H9 (cell line): ENCODE measurements around the gene SH3RF3. TPM values are rescaled to one million over a fixed set of nuclear protein-coding genes. Genes with fewer than 3 reads are reported as not detected.
"Not testable (repeated sequence)": the region's sequence is repeated elsewhere in the genome, so short reads cannot be mapped to it uniquely, and the experiment has no call there.

Source experiments
- DNase-seq: peaks from one replicate; pipeline ENCODE4 v3.0.0-alpha.2; 2017
- H2AFZ ChIP-seq: one replicate; pipeline ENCODE4 v1.6.1; 2013; ENCODE audit warnings: mild to moderate bottlenecking, low read length, control low read depth, moderate library complexity
- H2AK5ac ChIP-seq: 2 replicates; pipeline ENCODE4 v1.6.1; 2013; ENCODE audit warnings: low read length, control low read depth, mixed read lengths; ENCODE audit not compliant: insufficient read length
- H2BK120ac ChIP-seq: one replicate; pipeline ENCODE4 v1.6.1; 2013; ENCODE audit warnings: low read depth, mild to moderate bottlenecking, low read length, control low read depth, inconsistent platforms; ENCODE audit not compliant: poor library complexity, severe bottlenecking
- H2BK12ac ChIP-seq: 2 replicates; pipeline ENCODE4 v1.6.1; 2013; ENCODE audit warnings: low read length, control low read depth, mixed read lengths, low read depth; ENCODE audit not compliant: insufficient read length
- H2BK15ac ChIP-seq: 2 replicates; pipeline ENCODE4 v1.6.1; 2013; ENCODE audit warnings: low read depth, low read length, control low read depth
- H2BK20ac ChIP-seq: one replicate; pipeline ENCODE4 v1.6.1; 2013; ENCODE audit warnings: low read depth, mild to moderate bottlenecking, low read length, control low read depth, inconsistent platforms; ENCODE audit not compliant: poor library complexity, severe bottlenecking
- H2BK5ac ChIP-seq: 2 replicates; pipeline ENCODE4 v1.6.1; 2013; ENCODE audit warnings: low read length, control low read depth, mixed read lengths; ENCODE audit not compliant: insufficient read length
- H3K14ac ChIP-seq: 2 replicates; pipeline ENCODE4 v1.6.1; 2013; ENCODE audit warnings: low read length, control low read depth; ENCODE audit not compliant: insufficient read depth
- H3K18ac ChIP-seq: 2 replicates; pipeline ENCODE4 v1.6.1; 2013; ENCODE audit warnings: low read depth, mild to moderate bottlenecking, mixed read lengths, low read length, control low read depth; ENCODE audit not compliant: insufficient read length
- H3K23ac ChIP-seq: 2 replicates; pipeline ENCODE4 v1.6.1; 2013; ENCODE audit warnings: low read length, control low read depth, mixed read lengths, low read depth; ENCODE audit not compliant: insufficient read length
- H3K23me2 ChIP-seq: 2 replicates; pipeline ENCODE4 v1.6.1; 2013; ENCODE audit warnings: low read depth, mild to moderate bottlenecking, mixed read lengths, low read length, control low read depth; ENCODE audit not compliant: insufficient read length, poor library complexity, severe bottlenecking
- H3K27ac ChIP-seq: 2 replicates; pipeline ENCODE4 v1.5.1; 2013; ENCODE audit warnings: low read length, control low read depth, mixed read lengths, low read depth; ENCODE audit not compliant: insufficient read length
- H3K27me3 ChIP-seq: 2 replicates; pipeline ENCODE4 v1.6.1; 2013; ENCODE audit warnings: low read length, control low read depth, inconsistent platforms; ENCODE audit not compliant: insufficient read depth
- H3K4ac ChIP-seq: 2 replicates; pipeline ENCODE4 v1.6.1; 2013; ENCODE audit warnings: low read depth, mild to moderate bottlenecking, control low read depth, inconsistent platforms, low read length, moderate library complexity
- H3K4me1 ChIP-seq: 2 replicates; pipeline ENCODE4 v1.6.1; 2013; ENCODE audit warnings: low read length, control low read depth, inconsistent platforms; ENCODE audit not compliant: insufficient read depth
- H3K4me2 ChIP-seq: 2 replicates; pipeline ENCODE4 v1.6.1; 2013; ENCODE audit warnings: low read length, control low read depth, mixed read lengths; ENCODE audit not compliant: insufficient read length, insufficient read depth
- H3K56ac ChIP-seq: 2 replicates; pipeline ENCODE4 v1.6.1; 2013; ENCODE audit warnings: low read depth, mild to moderate bottlenecking, mixed read lengths, low read length, control low read depth; ENCODE audit not compliant: insufficient read length
- H3K79me1 ChIP-seq: 2 replicates; pipeline ENCODE4 v1.6.1; 2013; ENCODE audit warnings: low read depth, mild to moderate bottlenecking, moderate library complexity, low read length, control low read depth, inconsistent platforms; ENCODE audit not compliant: insufficient read depth, poor library complexity, severe bottlenecking
- H3K79me2 ChIP-seq: 2 replicates; pipeline ENCODE4 v1.6.1; 2013; ENCODE audit warnings: low read length, control low read depth, inconsistent platforms; ENCODE audit not compliant: insufficient read depth
- H3K9ac ChIP-seq: 2 replicates; pipeline ENCODE4 v1.6.1; 2013; ENCODE audit warnings: low read length, control low read depth, mixed read lengths; ENCODE audit not compliant: insufficient read length; ENCODE audit errors: extremely low read depth
- H3K9me3 ChIP-seq: one replicate; pipeline ENCODE4 v1.6.1; 2013; ENCODE audit warnings: low read depth, low read length, inconsistent platforms; ENCODE audit not compliant: control insufficient read depth
- H3T11ph ChIP-seq: one replicate; pipeline ENCODE4 v1.6.1; 2013; ENCODE audit warnings: mild to moderate bottlenecking, low read length, control low read depth, inconsistent platforms
- H4K20me1 ChIP-seq: one replicate; pipeline ENCODE4 v1.6.1; 2013; ENCODE audit not compliant: control insufficient read depth, insufficient read length, insufficient read depth
- H4K5ac ChIP-seq: 2 replicates; pipeline ENCODE4 v1.6.1; 2013; ENCODE audit warnings: low read depth, mild to moderate bottlenecking, mixed read lengths, low read length, control low read depth; ENCODE audit not compliant: insufficient read length
- H4K8ac ChIP-seq: replicated peaks from 2 replicates; pipeline ENCODE4 v1.6.1; 2013; ENCODE audit warnings: low read length, control low read depth, mixed read lengths, low read depth; ENCODE audit not compliant: insufficient read length
- H4K91ac ChIP-seq: 2 replicates; pipeline ENCODE4 v1.6.1; 2013; ENCODE audit warnings: low read depth, mild to moderate bottlenecking, moderate library complexity, mixed read lengths, low read length, control low read depth; ENCODE audit not compliant: insufficient read length
- H3K27ac Mint-ChIP-seq, 3 experiments: 2 replicates in 2 of 3; 3 replicates in 1 of 3; pipeline ENCODE4 v1.8.0; 2020 to 2021; ENCODE audit warnings: mixed read lengths in 3 of 3, mild to moderate bottlenecking in 1 of 3, moderate library complexity in 1 of 3
- H3K27me3 Mint-ChIP-seq: 2 replicates; pipeline ENCODE4 v1.8.0; 2021; ENCODE audit warnings: low read depth, mild to moderate bottlenecking, moderate library complexity, mixed read lengths
- H3K36me3 Mint-ChIP-seq, 3 experiments: 2 replicates in 2 of 3; 3 replicates in 1 of 3; pipeline ENCODE4 v1.8.0; 2020 to 2021; ENCODE audit warnings: low read depth in 3 of 3, mixed read lengths in 3 of 3; ENCODE audit not compliant: insufficient read depth in 1 of 3
- H3K4me1 Mint-ChIP-seq, 2 experiments: 2 replicates each; pipeline ENCODE4 v1.8.0; 2020; ENCODE audit warnings: mixed read lengths in 2 of 2
- H3K4me3 Mint-ChIP-seq, 2 experiments: 2 replicates in 1 of 2; 3 replicates in 1 of 2; pipeline ENCODE4 v1.8.0; 2020 to 2021; ENCODE audit warnings: mild to moderate bottlenecking in 2 of 2, mixed read lengths in 2 of 2, moderate library complexity in 1 of 2
- H3K9me3 Mint-ChIP-seq, 2 experiments: 2 replicates in 1 of 2; 3 replicates in 1 of 2; pipeline ENCODE4 v1.8.0; 2020; ENCODE audit warnings: mild to moderate bottlenecking in 2 of 2, mixed read lengths in 2 of 2, moderate library complexity in 1 of 2
- WGBS: extraction: QIAGEN DNeasy Blood & Tissue Kit; methylation state at CpG from one replicate; pipeline ENCODE4 v1.1.7; 2013; ENCODE audit warnings: missing lambda C conversion rate, low lambda C conversion rate, mixed read lengths; ENCODE audit not compliant: insufficient read length; ENCODE audit errors: extremely low coverage; 5-methylcytosine and 5-hydroxymethylcytosine counted together
- total RNA-seq: library from RNA; stranded (reverse); gene quantifications from 2 replicates; pipeline ENCODE4 v1.2.1, GENCODE V29; 2021
- TF ChIP-seq, protein P1 (sequence below): fragments of 200-600 bp; sonication (generic); conservative IDR thresholded peaks from 3 replicates; pipeline ENCODE4 v1.8.0; 2021; ENCODE audit warnings: antibody characterized with exemption, mild to moderate bottlenecking

Gene SH3RF3
- total RNA-seq, 1 experiment from 2014 or later, result 0.46 TPM

DNA sequence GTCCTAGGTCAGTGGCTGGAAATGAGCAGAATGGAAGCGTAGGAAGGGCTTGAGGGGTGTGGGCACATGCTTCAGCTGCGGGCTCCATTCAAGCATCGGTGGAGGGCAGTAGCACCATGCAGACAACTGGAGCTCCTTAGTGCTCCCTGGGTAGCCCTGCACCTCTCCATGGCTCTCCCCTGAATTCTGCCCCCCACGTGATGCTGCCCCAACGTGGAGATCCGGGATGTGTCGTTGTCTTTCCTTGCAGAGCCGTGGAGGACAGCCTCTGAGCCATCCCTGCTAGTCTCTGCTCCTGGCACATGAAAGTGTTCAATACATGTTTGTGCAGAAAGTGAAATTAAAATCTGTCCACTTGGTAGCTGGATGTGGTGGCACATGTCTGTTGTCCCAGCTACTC lies 94.5 kb downstream of the SH3RF3 start:
- Mint-ChIP-seq H3K36me3 (no peaks in the 10 kb centered on the region), H3K4me3 (no peak overlapping the region), H3K9me3 (no peaks in the 10 kb centered on the region), H3K27ac (no peak overlapping the region), H3K4me1 (peaks cover 2 to 6% of the 10 kb centered on the region in 2 experiments), H3K27me3 (peaks cover 2% of the 10 kb centered on the region)
- no peak overlapping the region for H3K23ac ChIP-seq
- H3K79me1 ChIP-seq, result no peaks in the 10 kb centered on the region
- H2BK5ac ChIP-seq, result no peak overlapping the region
- H2AFZ ChIP-seq, result no peak overlapping the region
- no peak overlapping the region for H2BK20ac ChIP-seq
- no peak overlapping the region for H3T11ph ChIP-seq
- H3K18ac ChIP-seq, result no peak overlapping the region
- no peak overlapping the region for H3K56ac ChIP-seq
- H3K79me2 ChIP-seq, result no peaks in the 10 kb centered on the region
- no CpG with 5 or more reads among the region's 8 CpGs for WGBS
- no peak overlapping the region for H2BK15ac ChIP-seq
- H3K4me1 ChIP-seq, result peaks cover under 1% of the 10 kb centered on the region; the same call in 1 of the 2 replicates
- H4K91ac ChIP-seq, result no peak overlapping the region
- H3K27ac ChIP-seq, result no peak overlapping the region
- H3K4me2 ChIP-seq, result no peak overlapping the region
- TF ChIP-seq, protein P1, sequence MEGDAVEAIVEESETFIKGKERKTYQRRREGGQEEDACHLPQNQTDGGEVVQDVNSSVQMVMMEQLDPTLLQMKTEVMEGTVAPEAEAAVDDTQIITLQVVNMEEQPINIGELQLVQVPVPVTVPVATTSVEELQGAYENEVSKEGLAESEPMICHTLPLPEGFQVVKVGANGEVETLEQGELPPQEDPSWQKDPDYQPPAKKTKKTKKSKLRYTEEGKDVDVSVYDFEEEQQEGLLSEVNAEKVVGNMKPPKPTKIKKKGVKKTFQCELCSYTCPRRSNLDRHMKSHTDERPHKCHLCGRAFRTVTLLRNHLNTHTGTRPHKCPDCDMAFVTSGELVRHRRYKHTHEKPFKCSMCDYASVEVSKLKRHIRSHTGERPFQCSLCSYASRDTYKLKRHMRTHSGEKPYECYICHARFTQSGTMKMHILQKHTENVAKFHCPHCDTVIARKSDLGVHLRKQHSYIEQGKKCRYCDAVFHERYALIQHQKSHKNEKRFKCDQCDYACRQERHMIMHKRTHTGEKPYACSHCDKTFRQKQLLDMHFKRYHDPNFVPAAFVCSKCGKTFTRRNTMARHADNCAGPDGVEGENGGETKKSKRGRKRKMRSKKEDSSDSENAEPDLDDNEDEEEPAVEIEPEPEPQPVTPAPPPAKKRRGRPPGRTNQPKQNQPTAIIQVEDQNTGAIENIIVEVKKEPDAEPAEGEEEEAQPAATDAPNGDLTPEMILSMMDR, result no peak
- no peak for DNase-seq
- no peak overlapping the region for H3K9ac ChIP-seq
- no peaks in the 10 kb centered on the region for H3K9me3 ChIP-seq
- H3K27me3 ChIP-seq, result no peaks in the 10 kb centered on the region
- H2BK12ac ChIP-seq, result no peak overlapping the region
- no peak overlapping the region for H4K5ac ChIP-seq
- H3K4ac ChIP-seq, result no peak overlapping the region
- no peaks in the 10 kb centered on the region for H3K23me2 ChIP-seq
- no peak overlapping the region for H2AK5ac ChIP-seq
- H4K8ac ChIP-seq, result no peak overlapping the region
- no peak overlapping the region for H3K14ac ChIP-seq
- no peak overlapping the region for H2BK120ac ChIP-seq
- H4K20me1 ChIP-seq, result no peaks in the 10 kb centered on the region

DNA sequence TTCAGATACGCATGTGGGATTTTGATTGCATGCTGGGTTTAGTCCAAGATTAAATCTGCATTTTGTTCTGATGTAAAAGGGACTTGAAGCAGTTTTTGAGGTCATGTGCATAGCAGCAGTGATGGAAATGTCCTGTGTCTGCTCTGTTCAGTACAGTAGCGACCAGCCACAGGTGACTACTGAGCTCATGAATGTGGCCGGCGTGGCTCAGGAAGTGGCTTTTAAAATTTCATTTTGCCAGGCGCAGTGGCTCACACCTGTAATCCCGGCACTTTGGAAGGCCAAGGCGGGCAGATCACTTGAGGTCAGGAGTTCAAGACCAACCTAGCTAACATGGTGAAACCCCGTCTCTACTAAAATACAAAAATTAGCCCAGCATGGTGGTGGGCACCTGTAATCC lies 95.3 kb downstream of the SH3RF3 start:
- not testable (repeated sequence) for H2AFZ ChIP-seq, H2BK15ac ChIP-seq, H4K5ac ChIP-seq, H3K9me3 ChIP-seq, H2AK5ac ChIP-seq, H3K27ac ChIP-seq, H2BK20ac ChIP-seq, H3K79me1 ChIP-seq, H3K14ac ChIP-seq, H4K8ac ChIP-seq, H3K27ac Mint-ChIP-seq, H2BK5ac ChIP-seq, H4K20me1 ChIP-seq, H3K56ac ChIP-seq, H3T11ph ChIP-seq, H3K27me3 Mint-ChIP-seq, H2BK12ac ChIP-seq, H3K36me3 Mint-ChIP-seq, H3K23me2 ChIP-seq, H4K91ac ChIP-seq, H3K4me2 ChIP-seq, H3K27me3 ChIP-seq, H3K4me3 Mint-ChIP-seq, DNase-seq, H2BK120ac ChIP-seq, H3K23ac ChIP-seq, H3K9me3 Mint-ChIP-seq, H3K4ac ChIP-seq, H3K79me2 ChIP-seq, H3K9ac ChIP-seq, H3K4me1 ChIP-seq, H3K18ac ChIP-seq
- peaks cover 11 to 15% of the 10 kb centered on the region in 2 experiments for H3K4me1 Mint-ChIP-seq
- no CpG with 5 or more reads among the region's 8 CpGs for WGBS
